Panc1 (cell line): ENCODE data around the gene FERMT3. TPM values are rescaled to one million over a fixed set of nuclear protein-coding genes. Genes with fewer than 3 reads are reported as not detected.

Experiments
- ATAC-seq: fragments of 200-7000 bp; cut with Tn5 transposase; 2 replicates; pipeline ENCODE4 v1.9.1; 2020; ENCODE audit warnings: mild to moderate bottlenecking, moderate library complexity
- BruUV-seq: library from RNA; stranded (reverse); fragments of 400-500 nt; replicated peaks from 2 replicates; lab custom pipeline; 2021; lab: Mats Ljungman, UMichigan
- CTCF ChIA-PET: fragments of 300-600 bp; sonication (Branson Sonifier 250); formaldehyde crosslinking; loops from one replicate; lab custom pipeline; 2022; ENCODE audit warnings: antibody characterized with exemption; lab: Charles Lee
- POLR2A ChIA-PET: fragments of 300-600 bp; sonication (Branson Sonifier 250); formaldehyde crosslinking; loops from one replicate; lab custom pipeline; 2022; ENCODE audit warnings: antibody characterized with exemption; lab: Charles Lee
- DNase-seq: peaks from one replicate; pipeline ENCODE4 v3.0.0-alpha.2; 2010; ENCODE audit warnings: low read depth, low spot score
- H3K27ac ChIP-seq: 2 replicates; pipeline ENCODE4 v1.5.1; 2011; ENCODE audit warnings: mild to moderate bottlenecking, low read length, inconsistent platforms
- H3K27me3 ChIP-seq: fragments of 200-500 bp; sonication (Bioruptor generic); 2 replicates; pipeline ENCODE4 v1.6.0; 2014; ENCODE audit warnings: low read length, inconsistent platforms; ENCODE audit not compliant: control insufficient read depth, insufficient read depth
- H3K36me3 ChIP-seq: fragments of 200-500 bp; sonication (Bioruptor generic); 2 replicates; pipeline ENCODE4 v1.5.1; 2014; ENCODE audit warnings: inconsistent platforms, mild to moderate bottlenecking, low read length, moderate library complexity; ENCODE audit not compliant: control insufficient read depth, insufficient read depth
- H3K4me1 ChIP-seq: 2 replicates; pipeline ENCODE4 v1.5.1; 2011; ENCODE audit warnings: inconsistent platforms, mild to moderate bottlenecking, low read length, moderate library complexity; ENCODE audit not compliant: control insufficient read depth, insufficient read depth
- H3K4me3 ChIP-seq, 2 experiments: 2 replicates each; pipeline ENCODE4 v1.5.1; 2011 to 2012; ENCODE audit warnings: low read depth in 2 of 2, low read length in 2 of 2, mild to moderate bottlenecking in 2 of 2, inconsistent platforms in 1 of 2, moderate library complexity in 1 of 2
- H3K9me3 ChIP-seq: fragments of 200-500 bp; sonication (Bioruptor generic); 2 replicates; pipeline ENCODE4 v1.5.1; 2014; ENCODE audit warnings: low read depth, mild to moderate bottlenecking, inconsistent platforms, low read length, moderate library complexity; ENCODE audit not compliant: control insufficient read depth, insufficient read depth
- CTCF ChIP-seq: fragments of 450-650 bp; IDR thresholded peaks from 2 replicates; pipeline ENCODE4 v1.5.1; 2017; ENCODE audit warnings: mild to moderate bottlenecking
- POLR2AphosphoS5 ChIP-seq: IDR thresholded peaks from 2 replicates; pipeline ENCODE4 v1.6.1; 2012; ENCODE audit warnings: mild to moderate bottlenecking, low read depth, low read length, moderate library complexity
- REST ChIP-seq, 2 experiments: IDR thresholded peaks; 2 replicates each; pipeline ENCODE4 v1.6.1; 2011 to 2012; ENCODE audit warnings: low read depth in 2 of 2, control low read depth in 1 of 2, low read length in 1 of 2, mild to moderate bottlenecking in 1 of 2, moderate library complexity in 1 of 2; ENCODE audit not compliant: insufficient read depth in 1 of 2
- SIN3A ChIP-seq: IDR thresholded peaks from 2 replicates; pipeline ENCODE4 v1.6.1; 2012; ENCODE audit warnings: low read depth, mild to moderate bottlenecking, low read length, moderate library complexity, borderline replicate concordance; ENCODE audit not compliant: insufficient read depth
- TCF7L2 ChIP-seq: IDR thresholded peaks from 2 replicates; pipeline ENCODE4 v1.6.1; 2011; ENCODE audit warnings: mild to moderate bottlenecking, low read depth, low read length, inconsistent platforms
- in situ Hi-C: cut with HindIII; loops from 2 replicates; pipeline ENCODE4 v1.10.0; 2016; ENCODE audit warnings: low sequenced_read_pairs, low pct_unique_long_range_greater_than_20kb
- intact Hi-C: fragments of 100-400 bp; cut with micrococcal nuclease; formaldehyde crosslinking; loops from one replicate; pipeline ENCODE4 v1.10.0; 2022; ENCODE audit not compliant: unreplicated experiment
- total RNA-seq: library from RNA; stranded (reverse); gene quantifications from one replicate; pipeline ENCODE4 v1.2.1, GENCODE V29; 2021; ENCODE audit not compliant: unreplicated experiment

The FERMT3 gene
- total RNA-seq, 1 experiment from 2014 or later: 2.9 TPM

GRCh38 chr11:64185693-64186491 is 20.6 kb upstream of the FERMT3 start, which contains the start of gene STIP1:
TSS of gene STIP1 (plus strand) at chr11:64186171. CDS start at chr11:64186262, 91 bp downstream.
- ATAC-seq (peak; percentile 91), DNase-seq (peak; percentile 100)
- Histone ChIP-seq H3K4me1 (peaks cover 39% of the 10 kb centered on the region), H3K9me3 (no peaks in the 10 kb centered on the region), H3K27ac (peak within 1 kb of the TSS; percentile 98), H3K36me3 (peaks cover 4% of the 10 kb centered on the region; the same call in 1 of the 2 replicates), H3K4me3 (peak within 1 kb of the TSS; percentile 83 to 90; a peak in 3 of 4 replicates), H3K27me3 (no peaks in the 10 kb centered on the region)
- ChIA-PET CTCF (interaction anchor here (1.0 to 1.1 kb wide), 2 partner anchors 10 to 23 kb away, joined by 3 read pairs; no protein-coding TSS in a partner anchor), POLR2A (interaction anchor here (0.6 kb wide), 2 partner anchors 11 to 324 kb away, joined by 5 to 8 read pairs; no protein-coding TSS in a partner anchor)
- intact Hi-C loops (no loop called here), in situ Hi-C loops (no loop called here)
- TF ChIP-seq SIN3A (peak; percentile 90; the same call in 1 of the 2 replicates), CTCF (no peak), REST (IDR thresholded peaks at IDR 0.05; ENCODE audit: insufficient read depth in 1 of 2, low read depth in 2 of 2, low read length in 1 of 2) (no peak), TCF7L2 (0 out of 2 replicates have a peak, but pooled peaks have one; percentile 22), POLR2AphosphoS5 (no peak; the same call in 1 of the 2 replicates)
- no TSS peak for BruUV-seq

- CTCF ChIA-PET: no interaction called here
- BruUV-seq: no TSS peak
- POLR2A ChIA-PET: no interaction called here
- H3K27ac ChIP-seq: no peak overlapping the region
- intact Hi-C loops: no loop called here
- peaks cover 4% of the 10 kb centered on the region; the same call in 1 of the 2 replicates for H3K36me3 ChIP-seq
- in situ Hi-C loops: no loop called here
- TF ChIP-seq SIN3A (no peak), CTCF (no peak), POLR2AphosphoS5 (no peak), REST (IDR thresholded peaks at IDR 0.05; ENCODE audit: insufficient read depth in 1 of 2, low read depth in 2 of 2, low read length in 1 of 2) (no peak), TCF7L2 (no peak)
- no peaks in the 10 kb centered on the region for H3K27me3 ChIP-seq
- no peaks in the 10 kb centered on the region for H3K9me3 ChIP-seq
- ATAC-seq (no peak), DNase-seq (no peak)
- H3K4me3 ChIP-seq: no peak overlapping the region
- H3K4me1 ChIP-seq: peaks cover 32% of the 10 kb centered on the region
Measured at GRCh38 chr11:64186492-64187165, 19.9 kb upstream of the FERMT3 start.
